ENCODE data around the gene KYNU. TPM values are rescaled to one million over a fixed set of nuclear protein-coding genes. Genes with fewer than 3 reads are reported as not detected.

KYNU gene
- total RNA-seq, 4 donors from 2014 or later: 2.3 to 39.4 (median 19.2) TPM

DNA sequence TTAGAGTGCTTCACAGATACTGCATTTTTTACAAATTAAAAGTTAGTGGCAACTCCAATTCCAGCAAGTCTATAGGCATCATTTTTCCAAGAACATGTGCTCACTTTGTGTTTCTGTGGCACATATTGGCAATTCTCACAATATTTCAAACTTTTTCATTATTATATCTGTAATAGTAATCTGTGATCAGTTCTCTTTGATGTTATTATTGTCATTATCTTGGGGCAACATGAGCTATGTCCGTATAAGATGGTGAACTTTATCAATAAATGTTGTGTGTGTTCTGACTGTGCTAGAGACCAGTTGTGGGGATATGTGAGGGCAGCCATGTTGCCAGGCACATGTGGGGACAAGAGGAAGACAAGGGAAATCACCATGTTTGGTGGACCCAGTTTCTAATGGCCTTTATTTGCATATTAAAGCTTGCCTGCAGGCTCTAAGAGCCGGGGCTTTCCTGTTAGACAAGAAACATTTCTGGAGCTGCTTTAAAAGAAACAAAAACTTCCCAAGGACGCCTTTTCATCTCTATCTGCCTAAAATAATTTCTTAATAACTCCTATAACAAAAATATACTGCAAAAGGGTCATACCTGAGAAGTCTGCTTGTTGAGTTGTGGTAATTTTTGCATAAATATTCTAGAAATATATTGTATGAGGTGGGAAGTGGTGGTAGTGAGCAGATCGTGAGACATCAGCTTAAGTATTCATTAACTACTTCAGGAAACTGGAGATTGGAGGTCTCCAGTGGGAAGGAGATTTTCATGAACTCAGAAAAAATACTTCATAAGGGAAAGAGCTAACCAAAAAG, 37.2 kb downstream of the KYNU start:
- TF ChIP-seq CTCF (IDR thresholded peaks at IDR 0.05) (no peak), POLR2A (IDR thresholded peaks at IDR 0.05) (no peak)
- H3K4me3 ChIP-seq: no peak overlapping the region
- H3K36me3 ChIP-seq: no peaks in the 10 kb centered on the region
- H3K27me3 ChIP-seq: no peaks in the 10 kb centered on the region
- 44 to 51% methylated on average over 4 of the region's 4 CpGs for WGBS, 2 donors
- peak overlapping the region in 1 of 4 donors; percentile 2 for H3K27ac ChIP-seq
- H3K9me3 ChIP-seq: no peaks in the 10 kb centered on the region
- intact Hi-C loops (cut with DNase I): no loop called here
- DNase-seq: no peak
- peaks cover 0 to 20% (median 5%) of the 10 kb centered on the region in 3 donors for H3K4me1 ChIP-seq

- peaks cover 0 to 20% (median 5%) of the 10 kb centered on the region in 3 donors for H3K4me1 ChIP-seq
- H3K27me3 ChIP-seq: no peaks in the 10 kb centered on the region
- no peaks in the 10 kb centered on the region for H3K36me3 ChIP-seq
- TF ChIP-seq CTCF (IDR thresholded peaks at IDR 0.05): no peak
- 77 to 89% methylated on average over 1 of the region's 1 CpG for WGBS, 2 donors
- no peak overlapping the region for H3K27ac ChIP-seq
- DNase-seq: no peak
- H3K4me3 ChIP-seq: no peak overlapping the region
- H3K9me3 ChIP-seq: no peaks in the 10 kb centered on the region
- intact Hi-C loops (cut with DNase I): no loop called here
Measured at GRCh38 chr2:142915502-142915901, 38.0 kb downstream of the KYNU start.

DNA sequence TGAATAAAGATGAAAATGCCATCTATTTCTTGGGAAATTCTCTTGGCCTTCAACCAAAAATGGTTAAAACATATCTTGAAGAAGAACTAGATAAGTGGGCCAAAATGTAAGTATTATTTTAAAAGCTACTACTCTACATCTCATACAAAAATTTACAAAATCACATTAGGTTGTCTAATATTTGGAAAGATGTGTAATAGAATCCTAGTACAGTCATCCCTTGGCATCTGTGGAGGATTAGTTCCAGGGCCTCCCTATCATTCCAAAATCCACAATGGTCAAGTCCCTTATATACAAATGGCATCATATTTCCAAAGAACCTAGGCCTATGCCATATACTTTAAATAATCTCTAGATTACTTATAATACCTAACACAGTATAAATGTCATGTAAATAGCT, 41.2 kb downstream of the KYNU start:
- Histone ChIP-seq H3K36me3 (no peaks in the 10 kb centered on the region), H3K27me3 (no peaks in the 10 kb centered on the region), H3K4me1 (peaks cover 0 to 20% (median 5%) of the 10 kb centered on the region in 3 donors), H3K4me3 (no peak overlapping the region), H3K27ac (no peak overlapping the region), H3K9me3 (no peaks in the 10 kb centered on the region)
- DNase-seq: no peak
- no peak for TF ChIP-seq CTCF (IDR thresholded peaks at IDR 0.05)
- TF ChIP-seq POLR2A (IDR thresholded peaks at IDR 0.05): no peak
- intact Hi-C loops (cut with DNase I): no loop called here

DNA sequence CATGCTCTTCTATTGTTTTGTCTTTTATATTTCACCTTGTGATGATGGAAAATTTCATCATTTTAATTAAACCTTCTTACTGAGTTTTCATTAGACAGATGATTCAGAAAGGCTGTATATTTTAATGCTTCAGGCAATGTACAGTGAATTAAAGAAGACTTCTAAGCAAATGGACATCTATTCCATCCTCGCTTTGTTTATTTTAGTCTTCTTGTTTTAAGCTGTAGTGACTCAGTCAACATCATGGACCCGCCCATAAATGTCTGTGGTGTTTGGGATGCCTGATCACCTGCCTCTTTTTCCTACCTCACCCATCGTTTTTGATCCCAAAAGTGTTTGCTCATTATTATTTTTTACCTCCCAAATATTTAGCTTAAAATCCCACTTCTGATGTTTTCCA, 43.1 kb downstream of the KYNU start:
- H3K4me1 ChIP-seq: peaks cover 0 to 9% (median 5%) of the 10 kb centered on the region in 3 donors
- no peaks in the 10 kb centered on the region for H3K27me3 ChIP-seq
- H3K9me3 ChIP-seq: no peaks in the 10 kb centered on the region
- 45 to 54% methylated on average over 3 of the region's 3 CpGs for WGBS, 2 donors
- intact Hi-C loops (cut with DNase I): no loop called here
- no peak for DNase-seq
- H3K27ac ChIP-seq: no peak overlapping the region
- TF ChIP-seq CTCF (IDR thresholded peaks at IDR 0.05) (no peak), POLR2A (IDR thresholded peaks at IDR 0.05) (no peak)
- H3K4me3 ChIP-seq: no peak overlapping the region
- no peaks in the 10 kb centered on the region for H3K36me3 ChIP-seq

DNA sequence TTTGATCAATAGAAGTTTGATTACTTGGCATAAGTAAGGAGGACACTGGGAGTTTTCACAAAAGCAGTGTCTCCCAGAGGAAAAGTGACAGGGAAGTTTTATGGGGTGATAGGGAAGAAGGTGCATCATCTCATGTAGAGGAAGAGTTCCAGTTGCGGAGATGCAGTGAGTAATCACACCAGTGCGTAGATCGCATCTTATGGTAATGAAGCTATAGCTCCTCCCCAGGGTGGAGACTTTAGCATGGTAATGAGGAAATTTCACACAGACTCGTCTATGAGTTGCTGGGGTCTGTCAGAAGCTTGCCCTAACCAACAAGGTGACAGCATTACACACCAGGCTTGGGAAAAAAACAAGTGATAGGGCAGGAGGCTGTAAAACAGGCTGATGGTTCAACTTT, 49.0 kb downstream of the KYNU start:
- H3K4me1 ChIP-seq: no peaks in the 10 kb centered on the region
- H3K9me3 ChIP-seq: no peaks in the 10 kb centered on the region
- no peak overlapping the region for H3K27ac ChIP-seq
- no peak for DNase-seq
- intact Hi-C loops (cut with DNase I): no loop called here
- no peaks in the 10 kb centered on the region for H3K27me3 ChIP-seq
- H3K4me3 ChIP-seq: no peak overlapping the region
- WGBS, 2 donors: 90 to 93% methylated on average over 4 of the region's 4 CpGs
- no peaks in the 10 kb centered on the region for H3K36me3 ChIP-seq
- no peak for TF ChIP-seq POLR2A (IDR thresholded peaks at IDR 0.05)
- TF ChIP-seq CTCF (IDR thresholded peaks at IDR 0.05): no peak

Data from esophagus squamous epithelium (tissue), 5 donors.